Activated T-helper 1 cell treated with anti-CD3 and anti-CD28 coated beads, Interleukin-2, amount 50 U/mL, for 16 hours (primary cell): ENCODE data around the gene TOMM7.
"Not testable (repeated sequence)": the region's sequence is repeated elsewhere in the genome, so short reads cannot be mapped to it uniquely, and the experiment has no call there.

Source experiments
- DNase-seq, 2 donors: peaks; one replicate each; pipeline ENCODE4 v3.0.0-alpha.2; 2020; ENCODE audit warnings: low read depth in 1 of 2, low spot score in 1 of 2

TOMM7 gene

GRCh38 chr7:22784346-22784745 is 38.3 kb downstream of the TOMM7 start:
- no peak for DNase-seq

DNA sequence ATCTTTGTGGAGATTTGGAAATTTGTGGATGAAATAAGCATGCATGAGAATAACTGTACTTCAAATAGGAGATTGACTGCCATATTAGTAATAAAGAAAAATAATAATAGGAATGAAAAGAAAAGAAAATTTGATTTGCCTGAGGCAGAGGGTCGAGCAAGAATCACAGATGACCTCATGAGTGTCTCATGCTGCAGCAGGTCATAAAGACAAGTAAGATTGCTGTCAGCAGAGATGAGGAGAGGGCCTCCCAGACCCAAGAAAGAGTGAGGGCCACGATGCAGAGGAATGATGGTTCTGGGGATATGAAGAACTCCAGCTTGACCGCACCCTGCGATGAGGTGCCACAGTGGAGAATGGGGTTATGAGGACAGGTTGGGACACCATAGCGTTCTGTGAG is 39.2 kb downstream of the TOMM7 start:
- DNase-seq: no peak

- peak; percentile 46 to 54 for DNase-seq
Measured at GRCh38 chr7:22782616-22783232, 39.9 kb downstream of the TOMM7 start.

- no peak for DNase-seq
Measured at GRCh38 chr7:22781230-22781711, 41.4 kb downstream of the TOMM7 start.

- not testable (repeated sequence) for DNase-seq
Measured at GRCh38 chr7:22779730-22780323, 42.8 kb downstream of the TOMM7 start.

- DNase-seq: no peak
Measured at GRCh38 chr7:22776964-22777363, 45.7 kb downstream of the TOMM7 start.

DNA sequence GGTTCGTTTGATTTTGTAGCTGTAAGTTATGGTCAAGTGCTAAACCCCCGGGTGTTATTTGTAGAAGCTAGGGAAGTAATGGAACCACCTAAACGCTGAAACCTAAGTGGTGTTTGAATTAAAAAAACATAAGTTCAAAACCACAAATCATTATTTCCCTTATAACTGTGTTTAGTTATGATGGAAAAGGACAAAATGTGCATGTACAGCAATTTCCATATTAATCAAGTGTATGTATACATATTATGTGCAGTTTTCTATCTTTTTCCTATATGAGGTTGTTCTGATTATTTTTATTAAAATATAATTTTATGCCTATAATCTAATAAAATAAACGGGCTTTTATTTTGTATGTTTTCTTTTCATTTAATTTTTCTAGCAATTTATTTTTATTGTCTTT is 49.8 kb downstream of the TOMM7 start:
- DNase-seq: no peak

GRCh38 chr7:22771872-22772228 is 50.8 kb downstream of the TOMM7 start:
- DNase-seq: no peak

- no peak for DNase-seq
Measured at GRCh38 chr7:22771194-22771871, 51.3 kb downstream of the TOMM7 start.

GRCh38 chr7:22765609-22766008 is 57.0 kb downstream of the TOMM7 start:
- DNase-seq: no peak
